GM20431 (cell line): ENCODE results near the gene P2RX3.
"Not testable (repeated sequence)": the region's sequence is repeated elsewhere in the genome, so short reads cannot be mapped to it uniquely, and the experiment has no call there.

Experiments used
- in situ Hi-C: fragments of 300-500 bp; cut with MseI, MboI; formaldehyde crosslinking; loops from one replicate; pipeline ENCODE4 v1.15.0; 2020; ENCODE audit warnings: low sequenced_read_pairs; ENCODE audit not compliant: unreplicated experiment

Gene P2RX3

GRCh38 chr11:57391539-57391938 is 53.4 kb downstream of the P2RX3 start:
- in situ Hi-C loops: no loop called here

DNA sequence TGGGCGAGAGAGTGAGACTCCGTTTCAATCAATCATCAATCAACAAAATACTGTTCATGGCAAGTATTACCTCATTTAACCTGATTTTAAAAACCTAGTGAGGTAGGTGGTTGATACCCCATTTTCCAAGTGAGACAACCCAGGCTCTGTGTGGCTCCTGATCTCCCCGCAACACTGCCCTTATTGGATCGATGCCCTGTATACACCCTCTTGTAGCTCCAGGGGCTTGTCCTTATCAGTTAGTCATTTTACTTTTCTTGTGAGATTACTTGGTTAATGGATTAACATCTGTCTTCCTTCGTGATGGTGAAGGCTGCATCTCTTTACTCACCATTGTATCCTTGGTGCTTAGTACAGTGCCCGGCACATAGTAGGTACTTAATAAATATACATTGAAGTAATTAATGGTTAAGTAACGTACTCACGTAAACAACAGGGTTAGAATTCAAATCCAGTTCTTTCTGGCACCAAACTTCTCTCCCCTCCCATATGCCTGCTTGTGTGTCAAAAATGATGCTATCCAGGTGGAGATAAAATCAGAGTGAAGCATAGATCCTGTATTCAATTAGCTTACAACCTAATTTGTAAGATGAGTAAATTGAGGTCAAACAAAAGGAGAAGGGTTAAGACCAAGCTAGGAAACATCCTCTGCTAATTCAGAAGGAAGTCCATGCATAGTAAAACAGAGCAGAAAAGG is 54.1 kb downstream of the P2RX3 start:
- in situ Hi-C loops: no loop called here

DNA sequence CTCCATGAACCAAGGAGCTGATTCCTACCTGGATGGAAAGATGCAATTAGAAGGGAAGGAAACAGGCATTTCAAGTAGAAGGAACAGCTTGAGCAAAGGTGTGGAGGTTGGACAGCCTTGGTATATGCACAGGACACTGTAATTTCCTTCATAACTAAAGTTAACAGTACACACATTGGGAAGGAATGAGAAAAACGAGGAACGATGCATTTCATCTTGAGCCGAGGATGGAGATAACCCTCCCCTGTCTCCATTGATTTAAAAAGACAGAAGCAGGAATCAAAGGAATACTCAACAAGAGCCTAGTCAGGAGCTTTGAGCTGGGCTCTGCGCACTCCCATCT is 54.6 kb downstream of the P2RX3 start:
- in situ Hi-C loops: no loop called here

DNA sequence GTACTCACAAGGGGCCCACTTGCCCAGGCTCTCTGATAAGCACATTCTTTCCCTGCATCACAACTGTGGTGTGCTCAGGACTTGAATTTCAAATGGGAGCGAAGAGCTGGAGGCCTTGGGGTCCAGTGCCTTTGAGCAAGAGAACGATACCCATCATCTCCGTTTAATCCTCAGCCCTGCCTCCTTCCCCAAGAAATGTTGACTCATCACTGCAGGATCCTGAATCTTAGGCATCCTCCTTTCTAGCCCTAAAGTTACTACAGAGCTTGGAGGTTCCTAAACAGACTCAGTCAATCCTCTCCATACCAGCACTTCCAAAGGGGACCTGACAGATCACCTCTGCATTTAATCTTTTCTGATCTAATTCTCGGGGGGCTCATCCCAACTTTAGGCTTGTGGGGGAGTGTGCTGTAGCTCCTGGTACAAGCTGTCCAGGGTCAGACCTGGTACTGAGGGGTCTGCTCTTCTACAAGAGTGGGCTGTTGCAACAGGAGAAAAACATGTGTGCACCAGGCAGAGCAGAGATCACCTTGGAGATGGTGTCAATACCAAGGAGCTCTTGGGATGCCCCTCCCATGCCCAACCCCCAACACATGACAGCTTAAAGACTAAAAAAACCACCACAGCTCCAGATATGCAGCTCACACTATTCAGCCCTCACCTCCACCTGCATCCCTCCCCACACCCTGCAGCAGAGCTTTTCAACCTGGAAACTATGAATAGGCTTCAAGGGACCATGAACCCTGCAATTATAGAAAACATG is 56.2 kb downstream of the P2RX3 start:
- in situ Hi-C loops: no loop called here

- in situ Hi-C loops: no loop called here
These were observed 57.9 kb downstream of the P2RX3 start for GRCh38 chr11:57395905-57396623.

GRCh38 chr11:57396744-57397143 is 58.6 kb downstream of the P2RX3 start:
- in situ Hi-C loops: no loop called here

- in situ Hi-C loops: no loop called here
These were observed 59.3 kb downstream of the P2RX3 start for GRCh38 chr11:57397394-57397990.

DNA sequence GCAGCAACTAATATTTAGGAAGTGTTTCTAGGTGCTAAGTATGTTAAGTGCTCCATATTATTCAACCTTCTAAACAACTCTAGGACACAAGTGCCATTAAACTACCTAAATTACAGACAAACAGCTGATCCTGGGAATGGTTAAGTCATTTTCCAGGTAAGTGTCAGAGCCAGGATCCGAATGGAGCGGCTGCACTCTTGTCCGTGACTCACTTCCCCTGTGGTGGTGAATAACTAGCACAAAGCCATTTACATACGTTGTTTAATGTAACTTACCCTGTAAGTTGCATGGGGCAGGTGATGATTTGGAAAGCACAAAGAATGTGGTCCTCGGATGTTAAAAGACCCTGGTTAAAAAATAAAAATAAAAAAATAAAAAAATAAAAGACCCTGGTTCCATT is 61.1 kb downstream of the P2RX3 start:
- in situ Hi-C loops: no loop called here

DNA sequence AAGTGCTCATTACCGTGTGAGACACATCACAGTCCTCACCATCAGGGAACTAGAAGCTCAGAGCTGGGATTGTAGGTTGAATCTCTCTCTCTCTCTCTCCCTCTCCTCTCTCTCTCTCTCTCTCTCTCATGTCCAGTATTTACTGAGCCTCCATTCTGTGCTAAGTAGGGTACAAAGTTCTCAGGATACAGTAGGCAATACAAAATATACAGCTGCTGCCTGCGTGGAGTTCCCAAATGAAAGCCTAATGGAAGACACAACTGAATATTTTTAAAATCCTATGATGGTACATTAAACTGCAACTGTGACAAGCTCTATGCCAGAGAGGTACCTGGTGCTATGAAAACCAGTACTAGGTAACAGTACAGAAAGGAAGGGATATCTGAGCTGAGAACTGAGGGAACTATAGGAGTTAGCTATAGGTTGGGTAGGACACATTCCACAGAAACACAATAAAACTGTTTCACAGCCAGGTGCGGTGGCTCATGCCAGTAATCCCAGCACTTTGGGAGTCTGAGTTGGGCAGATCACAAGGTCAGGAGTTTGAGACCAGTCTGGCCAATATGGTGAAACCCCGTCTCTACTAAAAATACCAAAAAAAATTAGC is 61.9 kb downstream of the P2RX3 start:
- in situ Hi-C loops: no loop called here

- in situ Hi-C loops: no loop called here
These were observed 64.2 kb downstream of the P2RX3 start for GRCh38 chr11:57402188-57403002.

- in situ Hi-C loops: not testable (repeated sequence)
These were observed 65.0 kb downstream of the P2RX3 start for GRCh38 chr11:57403003-57403801.

DNA sequence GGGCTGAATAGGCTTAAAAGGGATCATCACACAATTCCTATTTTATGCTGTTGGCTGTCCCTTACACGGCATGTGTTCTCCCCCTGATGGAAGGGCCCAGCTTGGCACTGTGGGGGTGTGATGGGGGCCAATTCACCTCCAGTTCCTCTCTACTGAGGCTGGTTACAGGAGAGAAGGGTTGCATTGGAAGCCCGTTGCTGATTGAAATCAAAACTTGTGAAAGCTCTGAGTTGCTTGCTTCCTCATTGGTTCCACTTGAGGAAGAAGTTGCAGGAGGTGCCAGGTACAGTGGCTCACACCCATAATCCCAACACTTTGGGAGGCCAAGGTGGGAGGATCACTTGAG is 65.6 kb downstream of the P2RX3 start:
- in situ Hi-C loops: no loop called here

GRCh38 chr11:57405271-57405860 is 67.2 kb downstream of the P2RX3 start:
- in situ Hi-C loops: no loop called here

GRCh38 chr11:57406337-57406904 is 68.3 kb downstream of the P2RX3 start:
- in situ Hi-C loops: no loop called here

DNA sequence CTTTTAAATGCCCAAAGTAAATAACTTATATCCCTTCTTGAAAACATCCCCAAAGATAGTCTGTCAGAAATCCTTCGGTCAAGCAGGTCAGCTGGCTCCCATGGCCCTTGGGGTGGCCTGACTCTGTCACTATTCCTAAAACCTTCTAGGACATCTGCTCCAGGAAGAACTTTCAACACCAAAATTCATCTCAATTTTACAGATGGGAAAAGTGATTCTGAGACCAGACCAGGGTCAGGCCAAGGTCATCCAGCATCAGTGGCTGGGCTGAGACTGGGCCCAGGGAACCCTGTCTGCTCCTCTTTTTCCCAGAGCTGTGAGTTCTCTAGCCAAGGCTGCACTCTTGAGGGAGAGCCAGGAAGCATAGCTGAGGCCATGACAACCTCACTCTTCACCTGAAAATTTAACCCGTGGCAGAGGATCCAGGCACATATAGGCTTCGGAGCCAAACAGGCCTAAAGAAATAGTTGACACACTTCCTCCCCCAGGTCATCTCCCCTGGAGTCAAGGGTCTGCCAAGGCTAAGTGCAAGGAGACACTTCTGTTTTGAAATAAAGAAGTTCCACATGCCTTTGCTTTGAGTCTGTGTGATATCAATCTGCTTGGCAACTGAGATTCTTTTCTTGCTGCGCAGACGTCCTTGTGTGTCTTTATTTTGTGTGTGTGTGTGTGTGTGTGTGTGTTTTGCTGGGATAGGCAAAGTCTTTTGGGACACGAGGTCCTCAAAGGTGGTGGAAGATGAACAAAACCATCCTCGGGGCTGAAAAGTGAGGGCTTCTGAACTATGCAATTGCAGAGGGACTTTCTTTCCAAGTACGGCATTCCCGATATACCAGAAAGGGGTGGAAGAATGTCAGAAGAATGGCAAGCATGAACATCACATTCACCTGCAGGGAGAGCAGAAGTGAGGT is 69.1 kb downstream of the P2RX3 start:
- in situ Hi-C loops: no loop called here

DNA sequence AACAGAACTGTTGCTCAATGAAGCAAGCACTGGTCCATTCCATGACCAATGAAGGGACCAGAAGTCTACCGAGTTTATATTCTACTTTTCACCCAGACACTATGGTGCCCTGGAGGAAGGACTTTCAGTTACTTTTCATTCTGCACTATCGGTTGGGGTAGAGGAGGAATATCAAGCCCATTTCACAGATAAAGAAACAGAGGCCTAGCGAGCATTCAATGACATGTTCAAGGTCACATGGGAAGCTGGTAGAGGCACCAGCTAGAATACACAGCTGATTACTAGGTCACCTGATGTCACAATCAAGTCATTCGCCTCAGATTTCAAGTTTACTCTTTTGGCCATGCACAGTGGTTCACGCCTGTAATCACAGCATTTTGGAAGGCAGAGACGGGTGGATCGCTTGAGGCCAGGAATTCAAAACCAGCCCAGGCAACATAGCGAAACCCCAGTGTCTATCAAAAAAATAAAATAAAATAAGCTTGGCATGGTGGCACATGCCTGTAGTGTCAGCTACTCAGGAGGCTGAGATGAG is 69.9 kb downstream of the P2RX3 start:
- in situ Hi-C loops: no loop called here

- in situ Hi-C loops: no loop called here
These were observed 70.6 kb downstream of the P2RX3 start for GRCh38 chr11:57408771-57409170.
